Psoas muscle (tissue), 8 donors: ENCODE results near the gene FBXO2. TPM values are rescaled to one million over a fixed set of nuclear protein-coding genes. Genes with fewer than 3 reads are reported as not detected.
A peak's percentile ranks its signal among the peaks of the same experiment; 100 is the strongest.

Experiments used
- ATAC-seq, 4 donors: fragments of 200-7000 bp; cut with Tn5 transposase; one replicate each; pipeline ENCODE4 v1.9.1; 2020; ENCODE audit warnings: moderate library complexity in 3 of 4, mild to moderate bottlenecking in 2 of 4
- DNase-seq, 2 donors: peaks; one replicate each; pipeline ENCODE4 v3.0.0-alpha.2; 2020
- H3K27ac ChIP-seq: fragments of 200-600 bp; one replicate; pipeline ENCODE4 v1.8.0; 2022
- H3K27me3 ChIP-seq, 3 donors: fragments of 200-600 bp in 1 of 3; one replicate each; pipeline versions ENCODE4 v1.6.1 to v1.8.0; 2013 to 2022; ENCODE audit warnings: low read length in 2 of 3, mild to moderate bottlenecking in 2 of 3, moderate library complexity in 1 of 3; ENCODE audit not compliant: insufficient read depth in 3 of 3
- H3K36me3 ChIP-seq, 2 donors: fragments of 200-600 bp in 1 of 2; one replicate each; pipeline versions ENCODE4 v1.6.1 to v1.8.0; 2013 to 2022; ENCODE audit warnings: low read depth in 1 of 2, mild to moderate bottlenecking in 1 of 2, moderate library complexity in 1 of 2; ENCODE audit not compliant: insufficient read depth in 1 of 2
- H3K4me1 ChIP-seq: fragments of 200-600 bp; one replicate; pipeline ENCODE4 v1.8.0; 2022
- H3K4me3 ChIP-seq: fragments of 200-600 bp; one replicate; pipeline ENCODE4 v1.8.0; 2022; ENCODE audit warnings: mild to moderate bottlenecking
- H3K9me3 ChIP-seq: fragments of 200-600 bp; one replicate; pipeline ENCODE4 v1.8.0; 2022
- CTCF ChIP-seq: fragments of 200-600 bp; IDR thresholded peaks from one replicate; pipeline ENCODE4 v1.8.0; 2022; ENCODE audit warnings: antibody characterized with exemption
- WGBS, 3 donors: extraction: QIAGEN DNeasy Blood & Tissue Kit; methylation state at CpG; one replicate each; pipeline versions ENCODE4 v1.1.6 to v1.1.7; 2013; 5-methylcytosine and 5-hydroxymethylcytosine counted together
- intact Hi-C, 2 donors: fragments of 100-400 bp; cut with DNase I; formaldehyde crosslinking; loops; one replicate each; pipeline versions ENCODE4 v1.11.0 to v1.14.2; 2022
- polyA plus RNA-seq, 3 donors: library from polyadenylated mRNA; stranded (reverse); fragments of 200-250 nt; gene quantifications; one replicate each; pipeline ENCODE4 v1.2.3, GENCODE V29; 2013
- total RNA-seq, 4 donors: library from RNA; stranded (reverse); fragmentation: NEBNext Ultra II Directional in 2 of 4; extraction: Animal tissue kit (Norgen Biotek cat#: 25700) in 2 of 4; gene quantifications; one replicate each; pipeline versions ENCODE4 v1.2.1 to v1.2.4, GENCODE V29; 2021 to 2023
- donor health status: healthy with polysubstance abuse.
- donor health status: DM: no; HTN: no; CAD: no; lungs with moderate emphysema.
- donor health status: Bipolar disorder and iron deficiency.
- donor health status: healthy.
- donor health status: DM: yes; HTN: yes; CAD: no.
- donor health status: DM: no; HTN: no; CAD: no.
- donor health status: DM: no; HTN: no; CAD: no.
- donor health status: DM: yes; HTN: yes; CAD: no.

The FBXO2 gene
- total and polyA plus RNA-seq, 7 donors, result 0.35 to 20.9 (median 1.2) TPM

- intact Hi-C loops, result no loop called here
- TF ChIP-seq CTCF, result no peak
- H3K9me3 ChIP-seq, result no peaks in the 10 kb centered on the region
- peaks cover 12% of the 10 kb centered on the region for H3K4me1 ChIP-seq
- H3K27ac ChIP-seq, result no peak overlapping the region
- DNase-seq (no peak), ATAC-seq (peak in 2 of 4 donors; percentile 19 to 45)
- WGBS, 3 donors, result 7 to 23% (median 19%) methylated on average over 14 to 15 of the region's 15 CpGs
- H3K4me3 ChIP-seq, result no peak overlapping the region
- peaks cover 0 to 58% (median 12%) of the 10 kb centered on the region in 3 donors for H3K27me3 ChIP-seq
- H3K36me3 ChIP-seq, result no peaks in the 10 kb centered on the region
These were observed 47.3 kb upstream of the FBXO2 start for GRCh38 chr1:11701551-11701961.

- no peaks in the 10 kb centered on the region for H3K9me3 ChIP-seq
- no peak for TF ChIP-seq CTCF
- no peaks in the 10 kb centered on the region for H3K36me3 ChIP-seq
- H3K4me3 ChIP-seq, result no peak overlapping the region
- H3K27me3 ChIP-seq, result peaks cover 0 to 65% (median 11%) of the 10 kb centered on the region in 3 donors
- no peak for ATAC-seq
- no peak overlapping the region for H3K27ac ChIP-seq
- intact Hi-C loops, result no loop called here
- WGBS, 3 donors, result 9 to 17% (median 13%) methylated on average over 34 of the region's 34 CpGs
- no peak for DNase-seq
- peaks cover 12% of the 10 kb centered on the region for H3K4me1 ChIP-seq
These were observed 46.6 kb upstream of the FBXO2 start for GRCh38 chr1:11700601-11701467.

GRCh38 chr1:11697893-11698210 lies 43.6 kb upstream of the FBXO2 start:
- intact Hi-C loops, result no loop called here
- 77 to 87% (median 79%) methylated on average over 4 to 5 of the region's 5 CpGs for whole genome bisulfite sequencing, 3 donors
- Histone ChIP-seq H3K27ac (no peak overlapping the region), H3K9me3 (no peaks in the 10 kb centered on the region), H3K4me3 (no peak overlapping the region), H3K36me3 (no peaks in the 10 kb centered on the region), H3K27me3 (peaks cover 0 to 68% (median 4%) of the 10 kb centered on the region in 3 donors), H3K4me1 (peaks cover 12% of the 10 kb centered on the region)
- no peak for TF ChIP-seq CTCF
- DNase-seq, result no peak
- ATAC-seq, result no peak

- Histone ChIP-seq H3K27me3 (peaks cover 0 to 67% (median 7%) of the 10 kb centered on the region in 3 donors), H3K36me3 (no peaks in the 10 kb centered on the region), H3K9me3 (no peaks in the 10 kb centered on the region), H3K27ac (no peak overlapping the region), H3K4me1 (peaks cover 12% of the 10 kb centered on the region), H3K4me3 (no peak overlapping the region)
- ATAC-seq, result no peak
- intact Hi-C loops, result no loop called here
- no peak for TF ChIP-seq CTCF
- 72 to 83% (median 77%) methylated on average over 8 of the region's 8 CpGs for WGBS, 3 donors
- DNase-seq, result no peak
These were observed 43.1 kb upstream of the FBXO2 start for GRCh38 chr1:11697188-11697892.
